ENCODE results near the gene FKBP15. TPM values are rescaled to one million over a fixed set of nuclear protein-coding genes. Genes with fewer than 3 reads are reported as not detected.

The FKBP15 gene
- total RNA-seq, 4 donors from 2014 or later, result 14.1 to 30.3 (median 23.1) TPM

DNA sequence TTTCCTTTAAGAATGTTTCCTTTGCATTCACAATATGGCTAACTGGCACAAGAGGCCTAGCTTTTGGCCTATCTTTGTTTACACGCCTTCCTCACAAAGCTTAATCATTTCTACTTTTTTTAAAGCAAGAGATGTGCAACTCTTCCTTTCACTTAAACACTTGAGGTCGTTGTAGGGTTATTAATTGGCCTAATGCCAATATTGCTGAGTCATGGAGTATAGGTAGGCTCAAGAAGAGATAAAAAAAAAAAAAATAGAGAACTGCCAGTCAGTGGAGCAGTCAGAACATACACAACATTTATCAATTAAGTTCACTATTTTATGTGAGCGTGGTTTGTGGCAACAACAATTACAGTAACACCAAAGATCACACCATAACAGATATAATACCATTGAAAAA is 5.9 kb downstream of the FKBP15 start:
- intact Hi-C loops (cut with DNase I; ENCODE audit: low total_unique reads), result no loop called here
- DNase-seq, result no peak
- Histone ChIP-seq H3K9me3 (no peaks in the 10 kb centered on the region), H3K27ac (no peak overlapping the region), H3K4me3 (no peak overlapping the region), H3K4me1 (peaks cover 0 to 6% of the 10 kb centered on the region in 2 donors), H3K27me3 (no peaks in the 10 kb centered on the region), H3K36me3 (no peaks in the 10 kb centered on the region)
- no peak for TF ChIP-seq POLR2A (IDR thresholded peaks at IDR 0.05)
- TF ChIP-seq, protein P1, sequence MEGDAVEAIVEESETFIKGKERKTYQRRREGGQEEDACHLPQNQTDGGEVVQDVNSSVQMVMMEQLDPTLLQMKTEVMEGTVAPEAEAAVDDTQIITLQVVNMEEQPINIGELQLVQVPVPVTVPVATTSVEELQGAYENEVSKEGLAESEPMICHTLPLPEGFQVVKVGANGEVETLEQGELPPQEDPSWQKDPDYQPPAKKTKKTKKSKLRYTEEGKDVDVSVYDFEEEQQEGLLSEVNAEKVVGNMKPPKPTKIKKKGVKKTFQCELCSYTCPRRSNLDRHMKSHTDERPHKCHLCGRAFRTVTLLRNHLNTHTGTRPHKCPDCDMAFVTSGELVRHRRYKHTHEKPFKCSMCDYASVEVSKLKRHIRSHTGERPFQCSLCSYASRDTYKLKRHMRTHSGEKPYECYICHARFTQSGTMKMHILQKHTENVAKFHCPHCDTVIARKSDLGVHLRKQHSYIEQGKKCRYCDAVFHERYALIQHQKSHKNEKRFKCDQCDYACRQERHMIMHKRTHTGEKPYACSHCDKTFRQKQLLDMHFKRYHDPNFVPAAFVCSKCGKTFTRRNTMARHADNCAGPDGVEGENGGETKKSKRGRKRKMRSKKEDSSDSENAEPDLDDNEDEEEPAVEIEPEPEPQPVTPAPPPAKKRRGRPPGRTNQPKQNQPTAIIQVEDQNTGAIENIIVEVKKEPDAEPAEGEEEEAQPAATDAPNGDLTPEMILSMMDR (IDR thresholded peaks at IDR 0.05), result no peak

DNA sequence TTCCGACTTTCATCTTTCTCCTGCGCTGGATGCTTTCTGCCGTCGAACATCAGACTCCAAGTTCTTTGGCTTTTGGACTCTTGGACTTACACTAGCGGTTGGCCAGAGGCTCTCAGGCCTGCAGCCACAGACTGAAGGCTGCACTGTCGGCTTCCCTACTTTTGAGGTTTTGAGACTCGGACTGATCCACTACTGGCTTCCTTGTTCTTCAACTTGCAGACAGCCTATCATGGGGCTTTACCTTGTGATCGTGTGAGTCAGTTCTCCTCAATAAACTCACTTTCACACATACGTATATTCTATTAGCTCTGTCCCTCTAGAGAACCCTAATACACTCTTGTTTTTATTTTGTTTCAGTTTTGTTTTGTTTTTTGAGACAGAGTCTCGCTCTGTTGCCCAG is 10.3 kb downstream of the FKBP15 start:
- TF ChIP-seq, protein P1 (IDR thresholded peaks at IDR 0.05), result no peak
- no peak for TF ChIP-seq POLR2A (IDR thresholded peaks at IDR 0.05)
- no peak for DNase-seq
- Histone ChIP-seq H3K4me3 (no peak overlapping the region), H3K27ac (no peak overlapping the region), H3K4me1 (no peaks in the 10 kb centered on the region), H3K27me3 (no peaks in the 10 kb centered on the region), H3K9me3 (no peaks in the 10 kb centered on the region), H3K36me3 (no peaks in the 10 kb centered on the region)
- intact Hi-C loops (cut with DNase I; ENCODE audit: low total_unique reads), result no loop called here

DNA sequence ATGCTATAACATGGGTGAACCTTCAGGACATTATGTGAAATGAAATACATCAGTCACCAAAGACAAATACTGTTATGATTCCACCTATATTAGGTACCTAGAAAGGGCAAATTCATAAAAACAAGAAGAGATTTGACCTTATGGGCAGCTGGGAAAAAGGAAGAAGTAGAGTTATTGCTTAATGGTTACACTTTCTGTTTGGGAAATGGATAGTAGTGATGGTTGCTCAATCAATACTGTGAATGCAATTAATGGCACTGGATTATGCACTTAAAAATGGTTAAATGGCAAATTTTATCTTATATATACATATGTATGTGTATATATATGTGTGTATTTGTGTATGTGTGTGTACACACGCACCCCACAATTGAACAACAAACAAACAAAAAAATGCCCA is 15.2 kb downstream of the FKBP15 start:
- TF ChIP-seq, protein P1 (IDR thresholded peaks at IDR 0.05), result no peak
- TF ChIP-seq POLR2A (IDR thresholded peaks at IDR 0.05), result no peak
- H3K36me3 ChIP-seq, result no peaks in the 10 kb centered on the region
- H3K9me3 ChIP-seq, result no peaks in the 10 kb centered on the region
- no peak for DNase-seq
- H3K4me1 ChIP-seq, result no peaks in the 10 kb centered on the region
- H3K27ac ChIP-seq, result no peak overlapping the region
- intact Hi-C loops (cut with DNase I; ENCODE audit: low total_unique reads), result no loop called here
- no peaks in the 10 kb centered on the region for H3K27me3 ChIP-seq
- H3K4me3 ChIP-seq, result no peak overlapping the region

DNA sequence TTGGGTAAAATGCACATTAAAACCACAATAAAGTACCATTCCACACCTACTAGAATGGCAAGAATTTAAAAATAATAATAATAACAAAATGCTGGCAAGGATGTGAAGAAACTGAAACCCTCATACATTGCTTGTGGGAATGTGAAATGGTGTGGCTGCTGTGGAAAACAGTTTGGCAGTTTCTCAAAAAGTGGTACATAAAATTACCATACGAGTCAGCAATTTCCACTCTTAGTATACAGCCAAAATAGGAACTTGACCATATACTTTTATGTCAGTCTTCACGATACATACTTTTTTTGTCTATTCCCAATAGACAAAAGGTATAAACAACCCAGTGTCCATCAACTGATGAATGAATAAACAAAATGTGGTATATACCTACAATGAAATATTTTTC is 15.6 kb downstream of the FKBP15 start:
- TF ChIP-seq, protein P1 (IDR thresholded peaks at IDR 0.05), result no peak
- TF ChIP-seq POLR2A (IDR thresholded peaks at IDR 0.05), result no peak
- no peak overlapping the region for H3K27ac ChIP-seq
- no peaks in the 10 kb centered on the region for H3K4me1 ChIP-seq
- H3K36me3 ChIP-seq, result no peaks in the 10 kb centered on the region
- no peak for DNase-seq
- H3K4me3 ChIP-seq, result no peak overlapping the region
- intact Hi-C loops (cut with DNase I; ENCODE audit: low total_unique reads), result no loop called here
- H3K9me3 ChIP-seq, result no peaks in the 10 kb centered on the region
- H3K27me3 ChIP-seq, result no peaks in the 10 kb centered on the region

DNA sequence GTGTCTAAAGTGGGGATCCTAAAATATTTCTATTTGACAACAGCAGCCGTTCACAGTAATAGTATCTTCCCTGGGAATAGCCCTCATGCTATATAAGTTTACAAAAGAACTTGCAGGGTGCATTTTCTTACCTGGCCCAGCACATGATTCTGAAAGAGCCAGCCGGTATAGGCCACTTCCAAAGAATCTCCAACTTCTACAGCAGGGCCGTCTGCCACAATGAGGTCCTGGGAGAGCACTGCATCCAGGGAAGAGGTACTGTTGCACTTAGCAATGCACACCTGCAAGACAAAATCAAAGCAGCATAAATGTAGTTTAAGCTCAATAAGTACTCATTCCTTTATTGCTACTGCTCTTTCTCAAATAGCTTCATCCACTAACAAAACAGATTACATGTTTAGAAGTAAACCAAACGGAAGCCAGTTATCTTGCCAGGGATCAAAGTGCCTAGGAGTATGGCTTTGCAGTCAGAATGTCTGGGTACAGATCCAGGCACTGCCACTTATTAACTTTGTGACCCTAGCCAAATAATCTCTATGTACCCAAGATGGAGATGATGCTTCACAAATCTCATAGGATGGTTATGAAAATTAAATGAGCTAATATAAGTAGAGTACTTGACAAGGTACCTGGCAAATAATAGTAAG is 21.3 kb downstream of the FKBP15 start:
- Histone ChIP-seq H3K36me3 (no peaks in the 10 kb centered on the region), H3K4me3 (no peak overlapping the region), H3K9me3 (no peaks in the 10 kb centered on the region), H3K27me3 (no peaks in the 10 kb centered on the region), H3K27ac (no peak overlapping the region), H3K4me1 (no peaks in the 10 kb centered on the region)
- intact Hi-C loops (cut with DNase I; ENCODE audit: low total_unique reads), result no loop called here
- DNase-seq, result no peak
- TF ChIP-seq, protein P1 (IDR thresholded peaks at IDR 0.05), result no peak
- no peak for TF ChIP-seq POLR2A (IDR thresholded peaks at IDR 0.05)

Measured in uterus (tissue), 4 donors.